HUES6 (cell line): Measurements from ENCODE around the gene TMEM204.

ENCODE experiments used
- H3K27ac ChIP-seq: 2 replicates; pipeline ENCODE4 v1.7.0; 2013; ENCODE audit warnings: low read depth, mild to moderate bottlenecking, low read length, inconsistent platforms
- H3K27me3 ChIP-seq: 2 replicates; pipeline ENCODE4 v1.6.1; 2013; ENCODE audit warnings: low read length; ENCODE audit not compliant: control insufficient read depth, insufficient read depth
- H3K36me3 ChIP-seq: 2 replicates; pipeline ENCODE4 v1.6.1; 2013; ENCODE audit warnings: low read length; ENCODE audit not compliant: control insufficient read depth, insufficient read depth
- H3K4me1 ChIP-seq: 2 replicates; pipeline ENCODE4 v1.6.1; 2013; ENCODE audit warnings: low read length; ENCODE audit not compliant: control insufficient read depth, insufficient read depth
- H3K4me3 ChIP-seq: 2 replicates; pipeline ENCODE4 v1.5.1; 2013; ENCODE audit warnings: low read depth, low read length
- H3K9ac ChIP-seq: one replicate; pipeline ENCODE4 v1.6.1; 2013; ENCODE audit warnings: mild to moderate bottlenecking, low read length
- H3K9me3 ChIP-seq: 2 replicates; pipeline ENCODE4 v1.6.1; 2013; ENCODE audit warnings: low read depth, low read length; ENCODE audit not compliant: control insufficient read depth, insufficient read depth

Gene TMEM204

GRCh38 chr16:1533443-1533951 lies at the start of gene TMEM204:
Gene TMEM204, plus strand, starts transcription at chr16:1533666. Its CDS starts 610 bp downstream, at chr16:1534276.
- H3K27ac ChIP-seq = 0 out of 2 replicates have a peak within 1 kb of the TSS, but pooled peaks have one; percentile 7
- no peak within 1 kb of the TSS for H3K4me3 ChIP-seq
- H3K9me3 ChIP-seq = no peaks in the 10 kb centered on the region
- H3K4me1 ChIP-seq = no peaks in the 10 kb centered on the region
- no peaks in the 10 kb centered on the region for H3K36me3 ChIP-seq
- H3K9ac ChIP-seq = no peak within 1 kb of the TSS
- no peaks in the 10 kb centered on the region for H3K27me3 ChIP-seq

- peaks cover 18% of the 10 kb centered on the region; the same call in 1 of the 2 replicates for H3K27me3 ChIP-seq
- H3K9ac ChIP-seq = no peak overlapping the region
- no peaks in the 10 kb centered on the region for H3K36me3 ChIP-seq
- H3K4me3 ChIP-seq = no peak overlapping the region
- no peaks in the 10 kb centered on the region for H3K4me1 ChIP-seq
- no peak overlapping the region for H3K27ac ChIP-seq
- no peaks in the 10 kb centered on the region for H3K9me3 ChIP-seq
Observed at GRCh38 chr16:1485847-1486496, 47.5 kb upstream of the TMEM204 start.

DNA sequence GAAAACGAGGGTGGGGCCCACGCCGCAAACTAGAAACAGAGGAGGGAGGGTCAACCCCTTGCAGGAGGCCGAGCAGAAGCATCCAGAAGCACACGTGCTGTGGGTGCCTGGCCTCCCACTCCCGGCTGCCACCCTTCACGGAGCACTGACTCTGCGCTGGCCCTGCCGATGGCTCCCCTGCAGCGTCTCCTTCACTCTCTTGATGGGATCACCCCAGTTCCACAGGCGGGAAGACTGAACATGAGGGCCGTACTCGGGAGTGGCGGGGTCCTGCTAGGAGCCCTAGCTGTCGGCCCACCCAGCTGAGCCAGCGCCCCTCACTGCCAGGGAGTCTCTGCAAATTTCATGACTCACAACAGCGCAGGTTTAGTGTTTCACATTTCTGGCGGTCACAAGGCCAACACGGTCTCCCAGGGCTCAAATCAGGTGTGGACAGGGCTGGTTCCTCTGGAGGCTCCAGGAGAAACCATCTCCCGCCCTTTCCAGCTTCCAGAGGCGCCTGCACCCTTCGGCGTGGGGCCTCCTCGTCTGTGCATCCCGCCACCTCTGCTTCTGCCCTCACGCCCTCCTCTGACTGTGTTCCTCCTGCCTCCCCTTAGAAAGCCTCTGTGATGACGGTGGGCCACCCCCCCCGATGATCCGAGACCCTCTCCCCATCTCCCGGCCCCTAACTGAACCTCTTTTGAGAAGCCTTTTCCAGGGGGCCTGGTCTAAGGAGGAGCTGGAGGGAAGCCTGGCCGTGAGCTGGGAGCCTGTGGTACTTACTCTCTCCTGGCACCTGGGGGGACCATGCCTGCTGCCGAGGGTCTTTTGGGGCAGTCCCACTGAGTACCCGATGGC lies 46.7 kb upstream of the TMEM204 start:
- H3K9ac ChIP-seq = no peak overlapping the region
- no peak overlapping the region for H3K4me3 ChIP-seq
- H3K27ac ChIP-seq = no peak overlapping the region
- no peaks in the 10 kb centered on the region for H3K9me3 ChIP-seq
- H3K27me3 ChIP-seq = peaks cover 18% of the 10 kb centered on the region; the same call in 1 of the 2 replicates
- no peaks in the 10 kb centered on the region for H3K4me1 ChIP-seq
- no peaks in the 10 kb centered on the region for H3K36me3 ChIP-seq

GRCh38 chr16:1487395-1488053 lies 45.9 kb upstream of the TMEM204 start:
- Histone ChIP-seq H3K9ac (no peak overlapping the region), H3K4me3 (no peak overlapping the region), H3K36me3 (no peaks in the 10 kb centered on the region), H3K9me3 (no peaks in the 10 kb centered on the region), H3K27ac (no peak overlapping the region), H3K4me1 (peaks cover under 1% of the 10 kb centered on the region), H3K27me3 (peaks cover 10% of the 10 kb centered on the region; the same call in 1 of the 2 replicates)

- Histone ChIP-seq H3K4me1 (peaks cover 5% of the 10 kb centered on the region), H3K9me3 (no peaks in the 10 kb centered on the region), H3K27ac (no peak overlapping the region), H3K36me3 (no peaks in the 10 kb centered on the region), H3K9ac (no peak overlapping the region), H3K27me3 (peaks cover 9% of the 10 kb centered on the region; the same call in 1 of the 2 replicates), H3K4me3 (no peak overlapping the region)
Observed at GRCh38 chr16:1488054-1488601, 45.3 kb upstream of the TMEM204 start.

- Histone ChIP-seq H3K4me3 (no peak within 1 kb of the TSS), H3K36me3 (no peaks in the 10 kb centered on the region), H3K27ac (no peak within 1 kb of the TSS), H3K9ac (no peak within 1 kb of the TSS), H3K9me3 (no peaks in the 10 kb centered on the region), H3K4me1 (peaks cover 5% of the 10 kb centered on the region), H3K27me3 (peaks cover 6% of the 10 kb centered on the region; the same call in 1 of the 2 replicates)
Observed at GRCh38 chr16:1488619-1489018, 44.8 kb upstream of the TMEM204 start, which contains the start of gene PTX4. Gene PTX4, minus strand, starts transcription at chr16:1488944. Its CDS starts 35 bp downstream, at chr16:1488909.

- no peak overlapping the region for H3K4me3 ChIP-seq
- peaks cover 2% of the 10 kb centered on the region; the same call in 1 of the 2 replicates for H3K27me3 ChIP-seq
- no peaks in the 10 kb centered on the region for H3K36me3 ChIP-seq
- no peaks in the 10 kb centered on the region for H3K9me3 ChIP-seq
- H3K27ac ChIP-seq = no peak overlapping the region
- H3K9ac ChIP-seq = no peak overlapping the region
- peaks cover 5% of the 10 kb centered on the region for H3K4me1 ChIP-seq
Observed at GRCh38 chr16:1489077-1489476, 44.4 kb upstream of the TMEM204 start.

- no peak overlapping the region for H3K4me3 ChIP-seq
- H3K9me3 ChIP-seq = no peaks in the 10 kb centered on the region
- H3K4me1 ChIP-seq = peaks cover 5% of the 10 kb centered on the region
- peaks cover 20% of the 10 kb centered on the region for H3K36me3 ChIP-seq
- no peak overlapping the region for H3K9ac ChIP-seq
- no peaks in the 10 kb centered on the region; the same call in 1 of the 2 replicates for H3K27me3 ChIP-seq
- H3K27ac ChIP-seq = no peak overlapping the region
Observed at GRCh38 chr16:1491327-1491726, 42.1 kb upstream of the TMEM204 start.

- Histone ChIP-seq H3K36me3 (peaks cover 30% of the 10 kb centered on the region), H3K4me3 (peak overlapping the region; percentile 89), H3K9me3 (no peaks in the 10 kb centered on the region), H3K27me3 (no peaks in the 10 kb centered on the region), H3K4me1 (peaks cover 5% of the 10 kb centered on the region), H3K9ac (peak overlapping the region; percentile 83), H3K27ac (no peak overlapping the region)
Observed at GRCh38 chr16:1492082-1492922, 41.2 kb upstream of the TMEM204 start.
